HG03196 (cell line): ENCODE measurements around the gene SDR42E1.
"Not testable (repeated sequence)": the region's sequence is repeated elsewhere in the genome, so short reads cannot be mapped to it uniquely, and the experiment has no call there.

Experiments
- ATAC-seq: cut with Tn5 transposase; IDR thresholded peaks from one replicate; pipeline ENCODE4 v1.9.1; 2021; ENCODE audit not compliant: unreplicated experiment

The SDR42E1 gene

DNA sequence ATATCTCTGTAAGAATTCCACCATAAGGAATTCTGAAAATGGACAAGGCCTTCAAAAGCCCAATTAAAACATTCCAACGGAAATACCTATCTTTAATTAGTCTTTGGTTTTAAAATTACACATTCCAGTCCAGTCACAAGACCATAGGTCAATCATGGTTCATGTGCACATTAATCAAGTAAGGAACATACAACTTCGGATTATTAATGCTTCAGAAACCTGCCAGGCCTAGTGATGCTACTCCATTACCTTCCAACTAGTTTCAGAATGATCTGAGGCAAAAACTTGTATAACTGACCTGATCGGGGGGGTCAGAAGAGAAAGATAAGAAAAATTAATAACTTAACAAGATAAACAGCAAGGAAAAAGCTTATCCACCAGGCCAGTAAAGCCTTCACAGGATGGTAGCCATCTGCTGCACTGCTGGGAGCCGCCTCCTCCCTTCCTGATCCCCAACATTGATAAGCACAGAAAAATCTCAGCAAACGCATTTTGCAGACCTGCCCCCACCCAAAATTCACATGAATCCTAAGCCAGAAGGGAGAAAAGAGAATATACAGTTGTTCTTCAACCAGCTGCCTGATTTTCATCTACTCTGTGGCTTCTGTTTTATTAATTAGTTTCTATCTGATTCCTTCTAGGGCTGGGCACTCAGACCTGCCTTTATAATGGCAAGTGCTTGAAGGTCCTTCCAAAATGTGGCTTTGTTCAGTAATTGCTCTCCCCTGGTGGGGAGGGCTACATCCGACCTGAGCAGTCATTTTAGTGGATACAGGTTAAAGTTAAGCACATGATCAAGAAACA, 6.0 kb downstream of the SDR42E1 start:
- ATAC-seq = no peak

DNA sequence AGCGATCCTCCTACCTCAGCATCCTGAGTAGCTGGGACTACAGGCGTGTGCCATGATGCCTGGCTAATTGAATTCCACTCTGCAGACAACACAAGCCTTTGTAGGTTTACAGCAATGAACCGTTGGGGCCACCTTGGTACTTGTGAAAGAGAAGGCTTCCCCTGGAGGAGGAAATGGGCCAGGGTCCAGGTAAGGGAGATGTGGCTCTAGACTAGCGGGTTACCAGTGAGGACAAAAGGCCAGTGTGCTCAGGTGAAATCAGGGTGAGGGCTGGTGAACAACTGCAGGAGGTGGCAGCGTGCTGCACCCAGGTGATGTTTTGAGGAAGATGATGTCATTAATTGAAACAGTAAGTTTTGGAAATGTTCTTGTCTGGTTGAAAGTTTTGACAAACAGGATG, 6.7 kb downstream of the SDR42E1 start:
- no peak for ATAC-seq

DNA sequence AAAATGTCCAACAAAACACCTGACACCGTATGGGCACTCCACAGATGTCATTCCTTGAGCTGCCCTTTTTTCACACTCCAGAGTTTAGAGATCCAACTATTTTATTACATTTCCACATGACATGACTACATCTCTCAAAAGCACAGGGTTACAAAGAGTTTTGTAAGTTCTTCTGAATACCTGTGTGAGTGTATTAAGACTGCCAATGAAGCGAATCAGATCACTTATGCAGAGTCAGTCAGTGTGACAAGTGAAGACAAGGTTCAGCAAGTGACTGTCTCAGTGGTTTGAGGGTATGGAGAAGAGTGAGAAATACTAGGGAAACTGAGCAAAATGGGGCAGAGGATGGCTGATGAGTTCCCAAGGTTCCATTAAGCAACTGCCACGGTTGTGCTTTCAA, 8.4 kb downstream of the SDR42E1 start:
- ATAC-seq = no peak

DNA sequence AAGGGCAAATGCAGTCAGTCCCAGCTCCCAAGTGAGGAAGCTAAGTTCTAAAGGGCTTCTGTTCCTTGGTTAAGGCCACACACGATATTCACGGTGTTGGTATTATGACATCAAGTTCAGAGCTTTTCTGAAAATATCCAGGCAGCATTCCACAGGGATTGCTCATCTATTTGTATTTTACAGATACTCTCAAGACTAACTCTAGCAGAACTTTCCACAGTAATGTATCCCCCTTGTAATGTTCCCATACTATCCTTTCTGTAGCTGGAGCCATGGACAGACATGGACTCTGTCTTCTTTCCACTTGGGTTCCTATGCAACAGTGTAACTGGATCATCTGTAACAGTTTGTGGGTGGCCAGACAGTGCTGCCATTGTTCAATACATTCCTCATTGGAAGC, 13.5 kb downstream of the SDR42E1 start:
- ATAC-seq = no peak

DNA sequence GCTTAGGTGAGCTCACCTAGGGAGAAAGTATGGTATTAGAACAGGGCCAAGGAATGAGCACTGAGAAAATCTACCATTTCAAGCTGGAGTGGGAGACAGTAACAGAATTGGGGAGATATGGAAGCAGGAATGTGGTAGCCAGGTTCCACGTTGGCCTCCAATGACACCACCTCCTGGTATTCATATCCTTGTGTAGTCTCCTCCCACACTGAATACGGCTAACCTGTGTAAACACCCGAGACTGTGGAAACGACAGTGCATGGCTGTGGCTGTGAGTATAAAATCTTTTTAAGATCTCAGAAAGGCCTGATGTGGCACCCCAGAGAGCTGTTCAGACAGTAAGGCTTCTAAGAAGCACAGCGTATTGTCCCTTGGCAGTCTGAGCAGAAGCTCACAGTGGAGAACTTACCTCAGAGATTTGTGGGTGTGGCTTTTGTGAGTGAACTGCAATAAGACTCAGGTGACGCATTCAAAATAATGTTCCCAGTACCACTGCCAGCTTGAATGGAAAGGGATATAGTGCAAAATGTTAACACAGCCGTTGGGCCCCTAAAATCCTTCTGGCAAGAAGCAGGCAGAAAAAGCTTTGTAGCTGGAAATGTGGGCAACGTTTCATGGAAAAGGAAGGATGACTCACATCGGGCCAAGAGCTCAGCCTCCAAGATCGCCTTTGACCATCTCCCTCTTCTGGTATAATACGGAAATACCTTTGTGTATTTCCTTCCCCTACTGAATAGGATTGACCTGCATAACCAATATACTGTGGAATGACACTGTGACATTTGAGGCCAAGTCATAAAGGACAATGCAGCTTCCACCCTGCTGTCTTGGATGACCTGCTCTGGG, 14.4 kb downstream of the SDR42E1 start:
- ATAC-seq = no peak

DNA sequence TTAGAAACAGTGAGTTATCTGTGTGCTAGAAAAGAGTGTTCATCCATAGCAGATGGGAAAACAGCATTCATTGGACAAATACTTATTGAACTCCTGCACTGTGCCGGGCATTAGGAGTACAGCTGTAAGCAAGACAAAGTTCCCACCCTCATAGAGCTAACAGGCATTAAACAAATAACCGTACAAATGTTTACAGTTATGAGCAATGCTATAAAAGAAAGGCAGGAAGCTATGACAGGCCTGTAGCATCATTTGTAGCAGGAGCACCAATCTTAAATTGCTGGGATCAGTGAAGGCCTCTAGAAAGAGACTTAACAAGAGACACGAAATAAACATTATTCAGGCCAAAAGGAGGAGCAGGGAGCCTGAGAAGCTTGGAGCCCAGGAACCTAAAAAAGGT, 15.6 kb downstream of the SDR42E1 start:
- no peak for ATAC-seq

DNA sequence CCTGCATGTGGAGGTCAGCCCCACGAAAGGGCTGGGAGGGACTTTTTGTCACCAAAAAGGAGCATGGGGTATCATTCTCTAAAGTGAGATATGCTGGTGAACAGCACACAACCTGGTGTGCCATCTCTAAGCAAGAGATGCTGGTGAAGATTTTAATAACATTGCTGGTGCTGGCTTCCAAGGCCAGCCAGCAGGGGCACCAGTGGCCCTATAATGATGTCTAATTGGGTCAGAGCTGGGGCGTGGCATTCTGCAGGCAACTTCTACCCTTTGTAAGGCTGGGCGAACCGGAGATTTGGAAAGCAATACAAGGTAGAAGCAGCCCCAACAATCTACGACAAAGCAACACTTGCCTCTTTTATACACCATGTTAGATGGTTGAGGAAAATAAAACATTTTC, 16.8 kb downstream of the SDR42E1 start:
- ATAC-seq = no peak

DNA sequence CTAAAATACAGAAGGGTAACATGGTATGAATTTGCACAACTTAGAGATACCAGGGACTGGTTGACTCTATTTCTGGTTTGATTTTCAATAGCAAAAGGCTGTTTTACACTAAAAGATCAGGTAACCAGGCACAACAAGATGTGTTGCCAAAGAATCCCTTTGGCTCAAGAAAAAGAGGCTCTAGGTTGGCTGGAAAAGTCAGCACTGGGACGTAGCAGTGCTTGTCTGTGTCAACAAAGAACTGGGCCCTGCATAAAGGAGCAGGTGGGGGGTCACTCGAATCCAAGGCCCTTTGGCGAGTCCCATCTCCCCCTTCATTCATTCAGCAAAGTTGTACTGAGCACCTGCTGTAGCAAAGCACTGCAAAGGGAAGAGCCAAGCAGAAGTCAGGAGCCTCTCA, 18.4 kb downstream of the SDR42E1 start:
- no peak for ATAC-seq

DNA sequence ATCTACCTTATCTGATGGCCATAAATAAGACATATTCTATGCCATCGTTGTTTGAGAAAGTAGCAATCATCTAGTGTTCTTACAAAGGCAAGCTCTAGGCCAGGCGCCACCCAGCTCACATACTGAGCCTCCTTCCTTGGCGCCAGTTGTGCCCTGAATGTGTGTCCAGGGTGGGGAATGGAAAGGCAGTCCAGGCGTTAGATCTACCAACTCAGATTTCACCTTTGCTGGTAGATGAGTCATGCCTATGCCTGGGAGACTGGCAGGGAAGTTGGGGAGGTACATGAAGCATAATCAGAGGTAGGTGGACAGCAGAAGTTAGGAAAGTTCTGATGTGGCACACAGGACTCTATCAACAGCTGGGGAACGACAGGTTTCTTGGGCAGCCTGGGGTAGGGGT, 23.6 kb downstream of the SDR42E1 start:
- no peak for ATAC-seq

DNA sequence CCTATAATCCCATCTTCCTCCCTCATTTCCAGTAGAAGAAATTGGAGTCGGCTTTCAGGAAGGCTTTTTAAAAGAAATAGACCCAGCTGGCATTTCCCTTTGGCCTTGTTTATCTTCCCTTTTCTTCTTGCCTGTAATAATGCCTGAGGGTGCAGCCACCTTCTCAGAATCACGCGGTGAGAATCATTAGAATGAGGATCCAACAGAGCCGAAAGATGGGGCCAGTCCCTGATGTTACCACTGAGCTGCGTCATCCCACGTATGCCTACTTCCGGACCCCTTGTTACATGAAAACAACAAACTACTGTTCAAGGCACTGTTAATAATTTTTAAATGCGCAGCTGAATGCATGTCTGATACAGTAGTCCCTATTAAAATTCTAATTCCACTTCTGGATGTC, 24.1 kb downstream of the SDR42E1 start:
- ATAC-seq = no peak

DNA sequence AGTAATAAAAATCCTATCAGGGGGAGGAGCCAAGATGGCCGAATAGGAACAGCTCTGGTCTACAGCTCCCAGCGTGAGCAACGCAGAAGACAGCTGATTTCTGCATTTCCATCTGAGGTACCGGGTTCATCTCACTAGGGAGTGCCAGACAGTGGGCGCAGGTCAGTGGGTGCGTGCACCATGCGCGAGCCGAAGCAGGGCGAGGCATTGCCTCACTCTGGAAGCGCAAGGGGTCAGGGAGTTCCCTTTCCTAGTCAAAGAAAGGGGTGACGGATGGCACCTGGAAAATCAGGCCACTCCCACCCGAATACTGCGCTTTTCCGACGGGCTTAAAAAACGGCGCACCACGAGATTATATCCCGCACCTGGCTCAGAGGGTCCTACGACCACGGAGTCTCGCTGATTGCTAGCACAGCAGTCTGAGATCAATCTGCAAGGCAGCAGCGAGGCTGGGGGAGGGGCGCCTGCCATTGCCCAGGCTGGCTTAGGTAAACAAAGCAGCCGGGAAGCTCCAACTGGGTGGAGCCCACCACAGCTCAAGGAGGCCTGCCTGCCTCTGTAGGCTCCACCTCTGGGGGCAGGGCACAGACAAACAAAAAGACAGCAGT, 33.8 kb downstream of the SDR42E1 start:
- ATAC-seq = not testable (repeated sequence)

DNA sequence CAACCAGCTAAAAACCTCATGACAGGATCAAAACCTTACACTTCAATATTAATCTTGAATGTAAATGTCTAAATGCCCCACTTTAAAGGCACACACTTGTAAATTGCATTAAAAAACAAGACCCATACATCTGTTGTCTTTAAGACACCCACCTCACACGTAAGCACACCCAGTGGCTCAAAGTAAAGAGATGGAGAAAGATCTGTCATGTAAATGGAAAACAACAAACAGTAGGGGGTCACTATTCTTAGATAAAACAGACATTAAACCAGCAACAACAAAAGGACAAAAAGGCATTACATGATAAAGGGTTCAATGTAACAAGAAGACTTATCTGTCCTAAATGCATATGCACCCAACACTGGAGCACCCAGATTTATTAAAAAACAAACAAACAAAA, 35.6 kb downstream of the SDR42E1 start:
- ATAC-seq = no peak

DNA sequence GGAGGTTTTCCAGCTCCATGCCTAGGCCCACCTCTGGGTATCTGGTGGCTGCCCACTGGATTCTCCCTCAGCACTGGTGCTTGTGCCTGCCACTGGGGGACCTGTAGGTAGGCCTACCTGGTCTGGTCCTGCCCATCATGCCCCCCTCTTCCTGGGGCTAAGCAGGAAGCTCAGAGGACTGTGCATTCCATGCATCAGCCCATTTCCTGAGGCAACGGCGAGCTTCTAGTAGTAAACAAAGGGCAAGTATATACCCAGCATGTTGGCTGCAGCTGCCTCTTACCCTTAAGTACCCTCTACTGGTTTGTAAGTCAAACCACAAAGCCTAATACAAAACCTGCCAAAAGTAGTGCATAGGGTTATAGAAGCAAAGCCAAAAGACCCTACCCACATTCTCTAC, 37.5 kb downstream of the SDR42E1 start:
- no peak for ATAC-seq

DNA sequence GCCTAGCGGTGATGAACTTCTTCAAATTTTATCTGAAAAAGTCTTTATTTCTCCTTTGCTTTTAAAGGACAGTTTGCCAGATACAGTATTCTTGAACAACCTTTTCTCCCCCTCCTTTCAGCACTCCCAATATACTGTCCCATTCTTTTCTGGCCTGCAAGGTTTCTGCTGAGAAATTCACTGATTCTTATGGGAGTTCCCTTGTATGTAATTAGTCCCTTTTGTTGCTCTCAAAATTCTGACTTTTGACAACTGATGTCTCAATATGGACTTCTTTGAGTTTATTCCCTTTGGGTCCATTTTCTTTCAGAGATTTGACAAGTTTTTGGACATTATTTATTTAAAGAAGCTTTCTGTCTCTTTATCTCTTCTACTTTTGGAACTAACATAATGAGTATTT, 39.4 kb downstream of the SDR42E1 start:
- no peak for ATAC-seq

DNA sequence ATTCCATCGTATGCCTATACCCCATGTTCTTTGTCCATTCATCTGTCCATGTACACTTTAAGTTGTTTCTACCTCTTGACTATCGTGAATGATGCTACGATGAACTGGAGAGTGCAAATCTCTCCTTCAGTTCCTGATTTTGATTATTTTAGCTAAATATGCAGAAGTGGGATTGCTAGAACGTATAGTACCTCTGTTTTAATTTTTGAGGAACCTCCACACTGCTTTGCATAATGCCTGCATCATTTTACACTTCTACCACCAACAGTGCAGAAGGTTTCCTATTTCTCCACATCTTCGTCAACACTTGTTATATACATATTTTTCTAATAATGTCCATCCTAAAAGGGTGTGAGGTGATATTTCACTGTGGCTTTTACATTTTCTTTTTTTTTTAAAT, 43.9 kb downstream of the SDR42E1 start:
- no peak for ATAC-seq

DNA sequence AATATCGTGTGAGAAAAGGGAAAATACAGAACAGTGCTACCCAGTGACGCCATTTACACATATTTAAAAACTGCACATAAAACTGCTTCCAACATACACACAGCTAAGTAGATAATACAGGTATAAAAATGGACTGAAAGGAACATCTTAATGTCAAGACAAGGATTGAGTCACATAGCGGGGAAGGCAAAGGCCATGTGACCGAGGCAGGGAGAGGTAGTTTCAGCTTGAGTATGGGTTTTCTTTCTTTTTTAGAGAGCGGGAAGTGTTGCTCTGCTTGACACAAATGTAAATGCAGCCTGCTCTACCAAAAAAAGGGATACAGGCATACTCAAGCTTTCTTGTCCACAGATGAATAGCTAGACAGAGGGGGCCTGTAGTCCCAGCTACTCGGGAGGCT, 46.5 kb downstream of the SDR42E1 start:
- no peak for ATAC-seq

DNA sequence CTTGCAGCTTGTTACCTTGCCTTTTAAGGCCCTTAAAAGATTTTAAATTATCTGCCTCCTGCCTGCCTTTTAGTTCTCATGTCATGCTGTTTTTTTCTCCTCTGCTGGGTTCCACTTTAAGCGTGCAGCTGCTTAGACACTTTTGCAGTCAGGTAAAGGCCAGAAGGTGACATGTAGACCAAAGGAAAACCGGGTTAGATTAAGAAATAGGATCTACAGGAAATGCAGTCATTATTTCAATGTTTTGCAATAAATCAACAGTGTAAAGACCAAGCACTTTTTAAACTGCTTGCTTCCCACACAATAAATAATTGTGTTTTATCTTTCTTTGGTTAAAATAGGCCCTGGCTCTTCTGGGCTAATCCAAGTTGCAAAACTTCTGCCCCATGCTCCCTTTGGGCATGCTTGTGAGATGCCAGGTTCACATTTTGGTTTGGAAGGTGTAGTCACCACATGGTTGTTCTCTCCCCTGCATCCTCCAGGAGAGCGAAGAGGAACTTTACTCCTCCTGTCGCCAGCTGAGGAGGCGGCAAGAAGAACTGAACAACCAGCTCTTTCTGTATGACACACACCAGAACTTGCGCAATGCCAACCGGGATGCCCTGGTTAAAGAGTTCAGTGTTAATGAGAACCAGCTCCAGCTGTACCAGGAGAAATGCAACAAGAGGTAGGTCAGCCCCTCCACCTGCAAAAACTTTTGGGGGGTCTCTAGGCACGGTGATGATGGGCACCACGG, 54.9 kb downstream of the SDR42E1 start:
- no peak for ATAC-seq

DNA sequence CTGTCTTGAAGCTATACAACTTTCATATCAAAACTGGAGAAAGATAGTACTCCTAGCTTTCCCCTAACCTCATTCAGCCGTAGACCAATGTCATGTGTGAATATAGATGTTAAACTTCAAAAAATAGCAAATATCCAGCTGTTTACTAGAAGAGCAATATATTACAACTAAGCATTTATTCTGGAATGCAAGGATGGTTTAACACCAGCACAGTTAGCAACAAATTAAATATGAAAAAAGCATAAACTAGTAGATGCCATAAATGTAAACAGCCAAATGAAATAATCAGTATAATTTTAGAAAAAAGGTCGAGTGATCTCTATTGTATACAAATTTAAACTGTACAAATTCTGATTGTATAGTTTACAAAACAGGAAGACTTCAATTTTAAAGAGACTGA, 59.7 kb downstream of the SDR42E1 start:
- no peak for ATAC-seq

DNA sequence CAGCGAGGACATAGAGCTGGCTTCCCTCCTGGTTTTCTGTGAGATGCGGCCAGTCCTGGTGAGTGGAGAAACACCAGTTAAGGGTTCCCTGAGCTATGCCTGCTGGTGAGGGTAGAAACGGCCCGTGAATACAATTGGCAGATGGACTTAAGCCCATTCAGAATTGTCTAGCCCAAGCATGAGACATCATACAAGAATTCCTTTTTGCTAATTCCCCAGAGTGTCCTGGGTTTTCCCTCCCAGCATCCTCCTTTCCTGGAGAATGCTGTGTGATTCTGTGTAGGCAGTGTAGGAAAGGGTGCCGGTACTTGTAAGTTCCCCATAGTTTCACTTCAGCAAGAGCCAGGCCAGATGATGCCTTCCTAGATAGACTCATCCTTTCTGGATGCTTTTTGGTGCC, 65.1 kb downstream of the SDR42E1 start:
- ATAC-seq = no peak

DNA sequence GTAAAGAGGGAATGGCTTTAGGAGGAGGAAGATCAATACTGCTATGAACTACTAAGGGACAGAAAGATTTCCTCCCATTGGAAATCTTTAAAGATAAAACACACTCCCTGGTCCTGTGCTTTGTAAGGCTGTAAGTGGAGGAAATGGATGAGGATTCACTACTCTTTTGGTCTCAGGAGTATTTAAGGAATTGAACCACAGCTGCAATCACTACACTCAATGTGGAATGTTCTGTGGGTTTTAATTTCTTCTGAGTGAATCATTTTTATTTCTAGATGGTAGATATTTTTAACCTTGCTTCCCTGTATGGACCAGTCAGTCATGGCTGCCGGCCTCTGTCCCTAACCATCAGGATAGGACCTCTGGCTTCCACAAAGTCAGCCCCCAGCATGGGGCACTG, 65.6 kb downstream of the SDR42E1 start:
- no peak for ATAC-seq

DNA sequence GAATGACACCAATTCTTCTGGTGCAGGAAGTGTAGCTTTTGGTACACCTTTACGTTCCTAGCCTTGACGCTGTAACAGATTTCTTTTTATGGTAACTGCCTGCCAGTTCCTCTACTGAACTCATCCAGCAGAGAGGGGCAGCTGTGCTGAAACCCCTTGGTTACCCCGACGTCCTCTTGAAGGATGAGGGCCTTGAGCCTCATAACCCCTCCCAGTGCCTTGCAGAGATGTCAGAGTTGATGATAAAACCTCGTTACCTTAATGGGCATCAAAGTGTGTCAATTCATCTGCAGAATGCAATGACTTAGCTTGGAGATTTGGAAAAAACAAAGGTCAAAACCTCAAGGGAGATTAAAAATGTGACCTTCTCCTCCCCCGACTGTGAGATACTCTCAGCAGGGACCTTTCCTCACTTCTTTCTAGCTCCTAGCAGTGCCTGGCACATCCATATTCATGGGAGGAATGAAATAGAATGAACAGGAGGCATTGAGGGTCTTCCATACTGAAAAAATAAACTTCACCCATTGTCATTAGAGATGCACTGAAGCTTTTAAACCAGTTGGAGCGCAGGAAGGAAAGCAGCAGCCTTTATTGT, 69.2 kb downstream of the SDR42E1 start:
- ATAC-seq = no peak
